ENCODE measurements around the gene GRB10.

The GRB10 gene

DNA sequence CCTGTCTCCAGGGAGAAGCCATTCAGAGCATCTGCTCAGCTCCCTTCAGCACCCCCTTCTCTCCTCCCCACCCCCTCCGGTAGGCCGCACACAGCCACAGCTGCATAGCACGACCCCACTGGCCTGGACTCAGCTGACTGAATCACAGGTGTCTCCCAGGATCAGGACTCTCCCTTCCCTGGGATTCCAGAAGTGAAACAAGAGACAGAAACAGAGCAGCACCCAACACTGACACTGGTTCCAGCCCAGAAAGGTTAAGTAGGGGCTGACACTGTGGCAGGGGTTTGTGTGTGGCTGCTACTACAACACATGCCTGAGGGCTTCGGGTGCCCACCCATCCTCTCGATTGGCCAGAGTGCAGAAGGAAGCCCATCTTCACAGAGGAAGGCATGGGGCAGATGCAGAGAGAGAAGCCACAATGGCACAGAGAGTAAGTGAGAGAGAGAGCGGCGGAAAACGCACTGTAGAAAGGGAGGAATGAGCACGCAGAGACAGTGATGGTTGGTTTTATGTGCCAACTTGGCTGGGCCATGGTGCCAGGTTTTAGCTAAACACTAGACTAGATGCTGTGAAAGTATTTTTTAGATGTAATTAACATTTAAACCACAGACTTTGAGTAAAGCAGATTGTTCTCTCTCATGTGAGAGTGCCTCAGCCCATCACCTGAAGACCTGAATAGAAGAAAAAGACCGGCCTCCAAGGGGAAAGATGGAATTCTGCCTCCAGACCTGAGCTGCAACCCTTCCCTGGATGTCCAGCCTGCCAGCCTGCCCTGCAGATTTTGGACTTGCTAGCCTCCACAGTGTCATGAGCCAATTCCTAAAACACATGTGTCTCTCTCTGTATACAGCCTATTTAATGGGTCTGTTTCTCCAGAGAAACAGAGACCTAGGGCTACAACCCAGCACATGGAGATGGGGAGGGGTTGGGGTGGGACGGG is 107.5 kb downstream of the GRB10 start:
- FAIRE-seq (no peak), DNase-seq (ENCODE audit: insufficient read length, low spot score) (no peak)
- no peak for TF ChIP-seq CTCF (IDR thresholded peaks at IDR 0.05; ENCODE audit: insufficient read depth, missing control alignments)

- TF ChIP-seq CTCF (IDR thresholded peaks at IDR 0.05; ENCODE audit: insufficient read depth, missing control alignments): no peak
- no peak for FAIRE-seq
- DNase-seq (ENCODE audit: insufficient read length, low spot score): no peak
Observed at GRCh38 chr7:50674299-50674698, 108.4 kb downstream of the GRB10 start.

GRCh38 chr7:50673096-50673495 is 109.6 kb downstream of the GRB10 start:
- TF ChIP-seq CTCF (IDR thresholded peaks at IDR 0.05; ENCODE audit: insufficient read depth, missing control alignments): no peak
- FAIRE-seq (no peak), DNase-seq (ENCODE audit: insufficient read length, low spot score) (no peak)

DNA sequence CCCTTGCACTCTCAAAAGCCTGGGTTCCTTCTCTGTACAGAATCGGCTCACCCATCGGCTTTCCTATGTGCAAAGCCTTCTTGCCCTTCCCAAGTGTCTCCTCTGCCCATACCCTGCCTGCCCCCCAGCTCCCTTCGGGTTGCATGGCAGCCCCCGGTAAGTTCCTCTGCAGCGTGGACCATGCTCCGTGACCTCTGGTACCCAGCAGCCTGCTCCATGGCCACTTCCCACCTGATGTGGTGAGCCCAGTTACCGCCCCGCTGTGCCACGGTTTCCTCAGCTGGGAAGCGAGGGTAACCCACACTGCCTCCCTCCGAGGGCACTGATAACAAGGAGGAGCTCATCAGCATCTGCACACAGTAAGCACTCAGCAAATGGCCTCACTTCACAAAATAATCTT is 110.7 kb downstream of the GRB10 start:
- TF ChIP-seq CTCF (IDR thresholded peaks at IDR 0.05; ENCODE audit: insufficient read depth, missing control alignments): no peak
- no peak for FAIRE-seq
- no peak for DNase-seq (ENCODE audit: insufficient read length, low spot score)

DNA sequence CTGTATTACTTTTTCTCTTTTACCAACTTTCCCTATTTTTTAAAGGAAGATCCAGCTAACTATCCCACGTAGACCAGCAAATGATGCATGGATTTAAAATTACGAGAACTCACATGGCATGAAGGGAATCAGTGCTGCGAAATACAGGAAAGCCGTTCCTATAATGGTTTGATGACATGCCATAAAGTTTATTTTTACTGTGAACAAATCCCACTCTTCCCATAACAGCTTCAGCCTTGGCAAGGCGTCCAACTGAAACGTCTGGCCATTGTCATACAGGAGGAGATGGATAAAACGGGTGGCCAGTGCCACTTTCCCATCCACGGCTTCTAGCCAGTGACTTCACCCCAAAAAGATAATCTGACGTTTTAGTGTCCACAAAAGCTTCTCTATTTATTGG is 111.3 kb downstream of the GRB10 start:
- FAIRE-seq: no peak
- no peak for TF ChIP-seq CTCF (IDR thresholded peaks at IDR 0.05; ENCODE audit: insufficient read depth, missing control alignments)
- DNase-seq (ENCODE audit: insufficient read length, low spot score): no peak

GRCh38 chr7:50669890-50670289 is 112.8 kb downstream of the GRB10 start:
- DNase-seq (ENCODE audit: insufficient read length, low spot score): no peak
- no peak for FAIRE-seq
- TF ChIP-seq CTCF (IDR thresholded peaks at IDR 0.05; ENCODE audit: insufficient read depth, missing control alignments): no peak

DNA sequence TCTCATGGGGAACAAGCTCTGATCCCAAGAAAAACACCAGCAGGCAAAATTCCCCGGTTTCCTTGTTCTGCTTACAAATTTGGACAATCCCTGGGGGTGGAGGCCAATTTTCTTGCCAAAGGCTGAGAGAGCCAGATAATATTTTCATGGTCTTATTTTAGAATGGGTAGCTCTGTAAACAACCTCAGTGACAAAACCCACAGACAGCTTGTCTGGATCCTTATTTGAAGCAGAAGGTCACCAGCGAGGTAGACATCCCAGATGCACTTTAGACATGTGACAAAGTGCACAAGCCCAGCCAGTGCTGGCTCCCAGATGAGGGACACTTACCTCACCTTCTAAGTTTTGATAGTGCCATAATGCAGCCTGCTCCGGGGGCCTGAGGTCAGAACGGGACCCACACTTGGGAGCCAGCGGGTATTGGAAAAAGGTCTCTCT is 114.9 kb downstream of the GRB10 start:
- no peak for DNase-seq (ENCODE audit: insufficient read length, low spot score)
- FAIRE-seq: no peak
- no peak for TF ChIP-seq CTCF (IDR thresholded peaks at IDR 0.05; ENCODE audit: insufficient read depth, missing control alignments)

Measured in D721Med (cell line).